HepG2 (cell line): ENCODE results near the gene FEV. TPM values are rescaled to one million over a fixed set of nuclear protein-coding genes. Genes with fewer than 3 reads are reported as not detected.

ENCODE experiments used
- ATAC-seq: fragments of 200-7000 bp; cut with Tn5 transposase; 3 replicates; pipeline ENCODE4 v1.9.1; 2020; ENCODE audit warnings: mild to moderate bottlenecking, moderate library complexity
- Bru-seq: library from RNA; stranded (reverse); fragments of 400-500 nt; gene quantifications from one replicate; lab custom pipeline; 2021; lab: Mats Ljungman, UMichigan
- BruChase-seq, 2 experiments: library from RNA; stranded (reverse); fragments of 400-500 nt; gene quantifications; one replicate each; lab custom pipeline; 2021; lab: Mats Ljungman, UMichigan
- BruUV-seq: library from RNA; stranded (reverse); fragments of 400-500 nt; replicated peaks from 2 replicates; lab custom pipeline; 2021; lab: Mats Ljungman, UMichigan
- CTCF ChIA-PET: fragments of 300-600 bp; formaldehyde crosslinking; extraction: SDS; loops from one replicate; lab custom pipeline; 2021; ENCODE audit warnings: low total read pairs, inconsistent platforms, low intra/inter-chr PET ratio; lab: Yijun Ruan, JAX
- POLR2A ChIA-PET: fragments of 350-600 bp; sonication (Branson Sonifier 250); formaldehyde crosslinking; loops from one replicate; lab custom pipeline; 2020; ENCODE audit warnings: antibody characterized with exemption, inconsistent platforms; lab: Yijun Ruan, JAX
- DNase-seq: peaks from one replicate; pipeline ENCODE4 v3.0.0-alpha.2; 2015; ENCODE audit warnings: low spot score
- FAIRE-seq: peaks from 3 replicates; lab custom pipeline; 2011; peaks lifted over from hg19 to GRCh38; lab: Jason Lieb, UNC
- H2AFZ ChIP-seq: one replicate; pipeline ENCODE4 v1.6.1; 2011; ENCODE audit warnings: low read length, inconsistent platforms
- H3K27ac ChIP-seq: fragments of 300-600 bp; 3 replicates; pipeline ENCODE4 v1.8.0; 2011; ENCODE audit warnings: mixed run types, mild to moderate bottlenecking, mixed read lengths, low read length, inconsistent platforms; ENCODE audit not compliant: insufficient read depth; ENCODE audit errors: extremely low read length
- H3K27me3 ChIP-seq, 2 experiments: fragments of 200-600 bp in 1 of 2; 2 replicates in 1 of 2; 3 replicates in 1 of 2; pipeline versions ENCODE4 v1.6.0 to v1.8.0; 2011; ENCODE audit warnings: low read length in 2 of 2, mild to moderate bottlenecking in 2 of 2, moderate library complexity in 2 of 2, inconsistent platforms in 1 of 2; ENCODE audit not compliant: insufficient read depth in 2 of 2, control insufficient read depth in 1 of 2
- H3K36me3 ChIP-seq, 2 experiments: fragments of 200-600 bp in 1 of 2; replicated peaks in 1 of 2; 2 replicates in 1 of 2; 3 replicates in 1 of 2; pipeline versions ENCODE4 v1.5.1 to v1.8.0; 2011; ENCODE audit warnings: low read length in 2 of 2, inconsistent platforms in 1 of 2; ENCODE audit not compliant: insufficient read depth in 2 of 2, control insufficient read depth in 1 of 2
- H3K4me1 ChIP-seq: 2 replicates; pipeline ENCODE4 v1.5.1; 2012; ENCODE audit warnings: low read length, inconsistent platforms; ENCODE audit not compliant: insufficient read depth
- H3K4me2 ChIP-seq: 2 replicates; pipeline ENCODE4 v1.6.0; 2011; ENCODE audit warnings: low read depth, low read length, inconsistent platforms
- H3K4me3 ChIP-seq, 3 experiments: fragments of 200-600 bp in 1 of 3; sonication (generic), shearing (Covaris generic) in 1 of 3; replicated peaks in 1 of 3; 2 replicates each; pipeline ENCODE4 v1.5.1; 2011 to 2016; ENCODE audit warnings: low read length in 3 of 3, inconsistent platforms in 2 of 3, low read depth in 2 of 3, mild to moderate bottlenecking in 2 of 3, control low read depth in 1 of 3, mixed read lengths in 1 of 3; ENCODE audit not compliant: insufficient read depth in 1 of 3
- H3K79me2 ChIP-seq: one replicate; pipeline ENCODE4 v1.6.1; 2011; ENCODE audit warnings: low read length, inconsistent platforms; ENCODE audit not compliant: insufficient read depth
- H3K9ac ChIP-seq: 2 replicates; pipeline ENCODE4 v1.6.0; 2011; ENCODE audit warnings: mild to moderate bottlenecking, low read depth, low read length, inconsistent platforms; ENCODE audit not compliant: insufficient read depth
- H3K9me3 ChIP-seq: 2 replicates; pipeline ENCODE4 v1.5.1; 2012; ENCODE audit warnings: mild to moderate bottlenecking, low read length
- H4K20me1 ChIP-seq: 2 replicates; pipeline ENCODE4 v1.6.0; 2011; ENCODE audit warnings: inconsistent platforms, mild to moderate bottlenecking, low read length, moderate library complexity; ENCODE audit not compliant: insufficient read depth
- CBX2 ChIP-seq, 2 experiments: fragments of 200-600 bp in 1 of 2; sonication (generic); formaldehyde crosslinking in 1 of 2; IDR thresholded peaks; 2 replicates each; pipeline versions ENCODE4 v1.7.0 to v1.8.1; 2018 to 2022; ENCODE audit warnings: low read depth in 2 of 2, low read length in 1 of 2, mild to moderate bottlenecking in 1 of 2, missing genetic modification reagents in 1 of 2
- DPF2 ChIP-seq: sonication (generic); formaldehyde crosslinking; IDR thresholded peaks from 2 replicates; pipeline ENCODE4 v1.4.0; 2020; ENCODE audit warnings: mild to moderate bottlenecking, low read depth, missing genetic modification reagents, borderline replicate concordance
- GLMP ChIP-seq: sonication (generic); formaldehyde crosslinking; IDR thresholded peaks from 2 replicates; pipeline ENCODE4 v1.9.0; 2021; ENCODE audit warnings: missing genetic modification reagents, mild to moderate bottlenecking, borderline replicate concordance
- MATR3 ChIP-seq: sonication (generic); formaldehyde crosslinking; IDR thresholded peaks from 2 replicates; pipeline ENCODE4 v1.4.0; 2020; ENCODE audit warnings: missing genetic modification reagents
- MEF2D ChIP-seq: sonication (generic); formaldehyde crosslinking; IDR thresholded peaks from 2 replicates; pipeline ENCODE4 v1.5.1; 2020; ENCODE audit warnings: mild to moderate bottlenecking, missing genetic modification reagents
- PLRG1 ChIP-seq: fragments of 450-650 bp; conservative IDR thresholded peaks from 2 replicates; pipeline ENCODE4 v1.6.1; 2016
- PRDM4 ChIP-seq: sonication (generic); formaldehyde crosslinking; IDR thresholded peaks from 2 replicates; pipeline ENCODE4 v1.9.0; 2021; ENCODE audit warnings: missing genetic modification reagents, borderline replicate concordance
- RAD51 ChIP-seq: fragments of 450-650 bp; IDR thresholded peaks from 2 replicates; pipeline ENCODE4 v1.6.1; 2016; ENCODE audit warnings: borderline replicate concordance
- SNAPC2 ChIP-seq: sonication (generic); formaldehyde crosslinking; IDR thresholded peaks from 2 replicates; pipeline ENCODE4 v1.8.1; 2022; ENCODE audit warnings: mild to moderate bottlenecking, missing genetic modification reagents
- STAG1 ChIP-seq: sonication (generic); formaldehyde crosslinking; IDR thresholded peaks from 2 replicates; pipeline ENCODE4 v1.4.0; 2020; ENCODE audit warnings: missing genetic modification reagents
- XBP1 ChIP-seq: sonication (generic); formaldehyde crosslinking; IDR thresholded peaks from 2 replicates; pipeline ENCODE4 v1.5.0; 2020; ENCODE audit warnings: missing genetic modification reagents
- ZNF253 ChIP-seq: sonication (generic); formaldehyde crosslinking; IDR thresholded peaks from 2 replicates; pipeline ENCODE4 v1.8.0; 2022; ENCODE audit warnings: mild to moderate bottlenecking, missing genetic modification reagents, borderline replicate concordance
- ZNF496 ChIP-seq: sonication (generic); formaldehyde crosslinking; IDR thresholded peaks from 2 replicates; pipeline ENCODE4 v1.8.1; 2023; ENCODE audit warnings: mild to moderate bottlenecking, moderate library complexity, missing genetic modification reagents; ENCODE audit not compliant: insufficient replicate concordance
- ZNF766 ChIP-seq: sonication (generic); formaldehyde crosslinking; IDR thresholded peaks from 2 replicates; pipeline ENCODE4 v1.5.0; 2020; ENCODE audit warnings: missing genetic modification reagents, borderline replicate concordance
- WGBS: methylation state at CpG from one replicate; pipeline ENCODE4 v1.1.6; 2017; ENCODE audit warnings: low lambda C conversion rate; 5-methylcytosine and 5-hydroxymethylcytosine counted together
- in situ Hi-C: cut with HindIII; loops from 2 replicates; pipeline ENCODE4 v1.10.0; 2017; ENCODE audit warnings: low pct_unique_long_range_greater_than_20kb; ENCODE audit not compliant: extremely low pct_ligation_motif_present
- intact Hi-C: fragments of 100-400 bp; cut with micrococcal nuclease; formaldehyde crosslinking; loops from one replicate; pipeline ENCODE4 v1.10.0; 2022; ENCODE audit not compliant: unreplicated experiment
- long read RNA-seq, 2 experiments: library from RNA in 1 of 2; library from polyadenylated mRNA in 1 of 2; stranded (forward) in 1 of 2; unstranded in 1 of 2; transcript quantifications; one replicate each; pipeline ENCODE4 v2.0.0, GENCODE V29; 2019 to 2022
- polyA minus RNA-seq, 3 experiments: library from RNA; depleted of rRNA, polyadenylated mRNA; stranded (reverse); fragments of >200 nt; gene quantifications; 2 replicates each; pipeline ENCODE4 v1.2.3, GENCODE V29; 2011; ENCODE audit warnings: low replicate concordance in 1 of 3
- polyA plus RNA-seq, 8 experiments: library from polyadenylated mRNA; depleted of rRNA in 3 of 8; stranded (reverse) in 7 of 8; unstranded in 1 of 8; fragments of >200 nt; fragmentation: Illumina TruSeq in 4 of 8; extraction: Trizol in 4 of 8; gene quantifications; 2 replicates each; pipeline versions ENCODE4 v1.2.1 to v1.2.3, GENCODE V29; 2011 to 2016; ENCODE audit warnings: low read depth in 4 of 8, missing spikeins in 1 of 8, mixed read lengths in 1 of 8; ENCODE audit not compliant: insufficient read depth in 1 of 8
- total RNA-seq, 5 experiments: library from RNA; depleted of rRNA; stranded (reverse); fragments of >200 nt; fragmentation: Illumina TruSeq; extraction: Trizol; gene quantifications; 2 replicates each; pipeline ENCODE4 v1.2.3, GENCODE V29; 2016; ENCODE audit warnings: low read depth in 1 of 5

Gene FEV
- total RNA-seq (2016; rRNA removed; fragmentation: Illumina TruSeq; extraction: Trizol) (not detected in 2 replicates), polyA plus RNA-seq (2011; rRNA removed) (not detected in 2 replicates), polyA minus RNA-seq (2011; rRNA and poly(A)+ RNA removed; ENCODE audit: low replicate concordance) (not detected in 2 replicates), Bru-seq, nascent RNA (not detected), BruChase-seq, experiment 1, labeled RNA remaining after a 6-hour chase (not detected), BruChase-seq, experiment 2, labeled RNA remaining after a 2-hour chase (not detected)
- not detected in 2 replicates for total RNA-seq (2016; cell fraction: cytosol; rRNA removed; fragmentation: Illumina TruSeq; extraction: Trizol; ENCODE audit: low read depth)
- total RNA-seq (2016; cell fraction: insoluble cytoplasmic fraction; rRNA removed; fragmentation: Illumina TruSeq; extraction: Trizol) = not detected in 2 replicates
- not detected in 2 replicates for total RNA-seq (2016; cell fraction: membrane; rRNA removed; fragmentation: Illumina TruSeq; extraction: Trizol)
- total RNA-seq (2016; cell fraction: nucleus; rRNA removed; fragmentation: Illumina TruSeq; extraction: Trizol) = not detected in 2 replicates
- not detected in 2 replicates for polyA plus RNA-seq (2011; cell fraction: cytosol; rRNA removed)
- polyA plus RNA-seq (2011; cell fraction: nucleus; rRNA removed) = not detected in 2 replicates
- polyA plus RNA-seq (2012) = not detected in 2 replicates
- polyA plus RNA-seq (2016; cell fraction: cytosol; fragmentation: Illumina TruSeq; extraction: Trizol; ENCODE audit: low read depth) = not detected in 2 replicates
- polyA plus RNA-seq (2016; cell fraction: insoluble cytoplasmic fraction; fragmentation: Illumina TruSeq; extraction: Trizol; ENCODE audit: low read depth) = not detected in 2 replicates
- polyA plus RNA-seq (2016; cell fraction: membrane; fragmentation: Illumina TruSeq; extraction: Trizol; ENCODE audit: low read depth) = not detected in 2 replicates
- polyA plus RNA-seq (2016; cell fraction: nucleus; fragmentation: Illumina TruSeq; extraction: Trizol; ENCODE audit: insufficient read depth, low read depth) = not detected in 2 replicates
- not detected in 2 replicates for polyA minus RNA-seq (2011; cell fraction: cytosol; rRNA and poly(A)+ RNA removed)
- not detected in 2 replicates for polyA minus RNA-seq (2011; cell fraction: nucleus; rRNA and poly(A)+ RNA removed)
- long read RNA-seq, experiment 1 = 0 reads
- long read RNA-seq, experiment 2 = 0 reads

GRCh38 chr2:218985021-218985324 is at the start of gene FEV:
Gene FEV, minus strand, starts transcription at chr2:218985184. Its CDS starts 109 bp downstream, at chr2:218985075.
- TF ChIP-seq SNAPC2 (CRISPR knock-in tag) (no peak), ZNF766 (CRISPR knock-in tag) (no peak), DPF2 (no peak), MATR3 (no peak), ZNF253 (CRISPR knock-in tag) (no peak), XBP1 (no peak), CBX2 (IDR thresholded peaks at IDR 0.05; ENCODE audit: low read depth, low read length) (no peak), CBX2 (CRISPR knock-in tag; IDR thresholded peaks at IDR 0.05; ENCODE audit: low read depth) (no peak), GLMP (CRISPR knock-in tag) (no peak), ZNF496 (CRISPR knock-in tag) (no peak), PLRG1 (no peak), PRDM4 (CRISPR knock-in tag) (no peak), STAG1 (CRISPR knock-in tag) (no peak), MEF2D (CRISPR knock-in tag) (no peak), RAD51 (no peak)
- TF ChIP-seq, all 625 proteins: peak for 0
- H4K20me1 ChIP-seq = peaks cover 10% of the 10 kb centered on the region; the same call in 1 of the 2 replicates
- H3K9ac ChIP-seq = no peak within 1 kb of the TSS
- H3K27ac ChIP-seq = no peak within 1 kb of the TSS
- no peak within 1 kb of the TSS for H2AFZ ChIP-seq
- DNase-seq (no peak), ATAC-seq (no peak), FAIRE-seq (no peak)
- BruUV-seq = no TSS peak
- H3K4me3 ChIP-seq = no peak within 1 kb of the TSS
- H3K36me3 ChIP-seq = no peaks in the 10 kb centered on the region
- in situ Hi-C loops = no loop called here
- ChIA-PET CTCF (no interaction called here), POLR2A (no interaction called here)
- peaks cover 11% of the 10 kb centered on the region; the same call in 1 of the 2 replicates for H3K4me1 ChIP-seq
- no peak within 1 kb of the TSS for H3K4me2 ChIP-seq
- intact Hi-C loops = loop anchor here (10.0 kb wide), 1 partner anchor 120 kb away; no protein-coding TSS in a partner anchor
- WGBS = 28% methylated on average over 27 of the region's 32 CpGs
- peaks cover 42 to 87% of the 10 kb centered on the region in 2 experiments for H3K27me3 ChIP-seq
- no peaks in the 10 kb centered on the region for H3K9me3 ChIP-seq
- no peaks in the 10 kb centered on the region for H3K79me2 ChIP-seq
